Neural cell (in vitro differentiated cells): Measurements from ENCODE around the gene ZDHHC14.

ENCODE experiments used
- EZH2 ChIP-seq: fragments of 200-600, 300-800 bp; shearing (Covaris generic), sonication (generic); IDR thresholded peaks from 2 replicates; pipeline ENCODE4 v1.6.1; 2014; ENCODE audit warnings: antibody characterized with exemption, low read length, borderline replicate concordance, mild to moderate bottlenecking; ENCODE audit not compliant: insufficient read depth, poor library complexity, severe bottlenecking
- MXI1 ChIP-seq: fragments of 450-650 bp; conservative IDR thresholded peaks from 2 replicates; pipeline ENCODE4 v1.6.1; 2014; ENCODE audit warnings: antibody characterized with exemption, mild to moderate bottlenecking; ENCODE audit not compliant: poor library complexity, severe bottlenecking
- TAF1 ChIP-seq: IDR thresholded peaks from 2 replicates; pipeline ENCODE4 v1.6.1; 2012; ENCODE audit warnings: low read depth
- TF ChIP-seq, protein P1 (sequence below): fragments of 450-650 bp; IDR thresholded peaks from 2 replicates; pipeline ENCODE4 v1.5.1; 2014; ENCODE audit warnings: antibody characterized with exemption, mild to moderate bottlenecking, moderate library complexity; ENCODE audit not compliant: poor library complexity, severe bottlenecking
- TF ChIP-seq, protein P2 (sequence below): IDR thresholded peaks from 2 replicates; pipeline ENCODE4 v1.6.1; 2012; ENCODE audit warnings: borderline replicate concordance

DNA sequence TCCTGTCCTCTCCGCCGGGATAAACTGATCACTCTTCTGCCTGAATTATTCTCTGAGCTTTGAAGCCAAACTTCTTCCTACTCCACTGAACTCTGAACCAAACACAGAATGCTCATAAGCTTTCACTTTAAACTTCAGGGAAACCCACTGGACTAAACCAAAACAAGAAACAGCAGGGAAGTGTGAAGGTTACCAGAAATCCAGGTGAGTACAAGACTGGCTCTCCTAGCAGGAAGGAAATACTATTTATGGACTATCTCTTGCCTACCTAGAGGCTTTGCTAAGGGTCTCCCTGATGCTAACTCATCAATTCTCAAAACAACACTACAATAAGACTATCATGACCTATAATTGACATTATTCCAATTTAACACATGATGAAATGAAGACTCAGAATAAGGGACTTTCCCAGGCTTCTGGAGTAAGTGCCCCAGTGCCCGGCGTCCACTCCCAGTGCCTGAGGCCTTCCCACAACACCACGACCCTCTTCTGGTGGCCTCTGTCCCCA lies 145.0 kb downstream of the ZDHHC14 start:
- TF ChIP-seq TAF1 (no peak), EZH2 (no peak), MXI1 (no peak)
- TF ChIP-seq, protein P1, sequence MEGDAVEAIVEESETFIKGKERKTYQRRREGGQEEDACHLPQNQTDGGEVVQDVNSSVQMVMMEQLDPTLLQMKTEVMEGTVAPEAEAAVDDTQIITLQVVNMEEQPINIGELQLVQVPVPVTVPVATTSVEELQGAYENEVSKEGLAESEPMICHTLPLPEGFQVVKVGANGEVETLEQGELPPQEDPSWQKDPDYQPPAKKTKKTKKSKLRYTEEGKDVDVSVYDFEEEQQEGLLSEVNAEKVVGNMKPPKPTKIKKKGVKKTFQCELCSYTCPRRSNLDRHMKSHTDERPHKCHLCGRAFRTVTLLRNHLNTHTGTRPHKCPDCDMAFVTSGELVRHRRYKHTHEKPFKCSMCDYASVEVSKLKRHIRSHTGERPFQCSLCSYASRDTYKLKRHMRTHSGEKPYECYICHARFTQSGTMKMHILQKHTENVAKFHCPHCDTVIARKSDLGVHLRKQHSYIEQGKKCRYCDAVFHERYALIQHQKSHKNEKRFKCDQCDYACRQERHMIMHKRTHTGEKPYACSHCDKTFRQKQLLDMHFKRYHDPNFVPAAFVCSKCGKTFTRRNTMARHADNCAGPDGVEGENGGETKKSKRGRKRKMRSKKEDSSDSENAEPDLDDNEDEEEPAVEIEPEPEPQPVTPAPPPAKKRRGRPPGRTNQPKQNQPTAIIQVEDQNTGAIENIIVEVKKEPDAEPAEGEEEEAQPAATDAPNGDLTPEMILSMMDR, result no peak
- TF ChIP-seq, protein P2, sequence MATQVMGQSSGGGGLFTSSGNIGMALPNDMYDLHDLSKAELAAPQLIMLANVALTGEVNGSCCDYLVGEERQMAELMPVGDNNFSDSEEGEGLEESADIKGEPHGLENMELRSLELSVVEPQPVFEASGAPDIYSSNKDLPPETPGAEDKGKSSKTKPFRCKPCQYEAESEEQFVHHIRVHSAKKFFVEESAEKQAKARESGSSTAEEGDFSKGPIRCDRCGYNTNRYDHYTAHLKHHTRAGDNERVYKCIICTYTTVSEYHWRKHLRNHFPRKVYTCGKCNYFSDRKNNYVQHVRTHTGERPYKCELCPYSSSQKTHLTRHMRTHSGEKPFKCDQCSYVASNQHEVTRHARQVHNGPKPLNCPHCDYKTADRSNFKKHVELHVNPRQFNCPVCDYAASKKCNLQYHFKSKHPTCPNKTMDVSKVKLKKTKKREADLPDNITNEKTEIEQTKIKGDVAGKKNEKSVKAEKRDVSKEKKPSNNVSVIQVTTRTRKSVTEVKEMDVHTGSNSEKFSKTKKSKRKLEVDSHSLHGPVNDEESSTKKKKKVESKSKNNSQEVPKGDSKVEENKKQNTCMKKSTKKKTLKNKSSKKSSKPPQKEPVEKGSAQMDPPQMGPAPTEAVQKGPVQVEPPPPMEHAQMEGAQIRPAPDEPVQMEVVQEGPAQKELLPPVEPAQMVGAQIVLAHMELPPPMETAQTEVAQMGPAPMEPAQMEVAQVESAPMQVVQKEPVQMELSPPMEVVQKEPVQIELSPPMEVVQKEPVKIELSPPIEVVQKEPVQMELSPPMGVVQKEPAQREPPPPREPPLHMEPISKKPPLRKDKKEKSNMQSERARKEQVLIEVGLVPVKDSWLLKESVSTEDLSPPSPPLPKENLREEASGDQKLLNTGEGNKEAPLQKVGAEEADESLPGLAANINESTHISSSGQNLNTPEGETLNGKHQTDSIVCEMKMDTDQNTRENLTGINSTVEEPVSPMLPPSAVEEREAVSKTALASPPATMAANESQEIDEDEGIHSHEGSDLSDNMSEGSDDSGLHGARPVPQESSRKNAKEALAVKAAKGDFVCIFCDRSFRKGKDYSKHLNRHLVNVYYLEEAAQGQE, result no peak
